PFSK-1 (cell line): ENCODE data around the gene CELF4.

Source experiments
- FOXP2 ChIP-seq: optimal IDR thresholded peaks from 2 replicates; pipeline ENCODE3; 2011; ENCODE audit warnings: borderline replicate concordance, control low read depth, inconsistent platforms; ENCODE audit not compliant: insufficient read depth; ENCODE audit errors: extremely low read length, extremely low read depth
- POLR2AphosphoS5 ChIP-seq: IDR thresholded peaks from 2 replicates; pipeline ENCODE4 v1.6.1; 2012; ENCODE audit warnings: low read depth, mild to moderate bottlenecking, control low read depth, low read length, moderate library complexity
- REST ChIP-seq, 2 experiments: IDR thresholded peaks; 2 replicates each; pipeline versions ENCODE4 v1.6.1 to v1.8.0; 2011 to 2012; ENCODE audit warnings: low read depth in 2 of 2, low read length in 2 of 2, control low read depth in 1 of 2, inconsistent platforms in 1 of 2, mild to moderate bottlenecking in 1 of 2, moderate library complexity in 1 of 2; ENCODE audit not compliant: insufficient read depth in 1 of 2
- SIN3A ChIP-seq: IDR thresholded peaks from 2 replicates; pipeline ENCODE4 v1.6.1; 2012; ENCODE audit warnings: mild to moderate bottlenecking, low read length, moderate library complexity, borderline replicate concordance; ENCODE audit not compliant: insufficient read depth
- TAF1 ChIP-seq: IDR thresholded peaks from 2 replicates; pipeline ENCODE4 v1.6.1; 2012; ENCODE audit warnings: low read length, control low read depth, borderline replicate concordance; ENCODE audit not compliant: insufficient read depth

The CELF4 gene

GRCh38 chr18:37334631-37335408 lies 230.8 kb downstream of the CELF4 start:
- TF ChIP-seq POLR2AphosphoS5 (no peak), TAF1 (no peak), REST (IDR thresholded peaks at IDR 0.05; ENCODE audit: insufficient read depth in 1 of 2, low read depth in 2 of 2, low read length in 2 of 2) (no peak), FOXP2 (no peak), SIN3A (no peak)

GRCh38 chr18:37332628-37333420 lies 232.8 kb downstream of the CELF4 start:
- TF ChIP-seq POLR2AphosphoS5, result no peak
- no peak for TF ChIP-seq REST (IDR thresholded peaks at IDR 0.05; ENCODE audit: insufficient read depth in 1 of 2, low read depth in 2 of 2, low read length in 2 of 2)
- no peak for TF ChIP-seq TAF1
- TF ChIP-seq FOXP2, result no peak
- no peak for TF ChIP-seq SIN3A

GRCh38 chr18:37332219-37332618 lies 233.4 kb downstream of the CELF4 start:
- no peak for TF ChIP-seq SIN3A
- TF ChIP-seq FOXP2, result no peak
- TF ChIP-seq TAF1, result no peak
- TF ChIP-seq REST (IDR thresholded peaks at IDR 0.05; ENCODE audit: insufficient read depth in 1 of 2, low read depth in 2 of 2, low read length in 2 of 2), result no peak
- no peak for TF ChIP-seq POLR2AphosphoS5

GRCh38 chr18:37330173-37330572 lies 235.4 kb downstream of the CELF4 start:
- TF ChIP-seq FOXP2, result no peak
- no peak for TF ChIP-seq REST (IDR thresholded peaks at IDR 0.05; ENCODE audit: insufficient read depth in 1 of 2, low read depth in 2 of 2, low read length in 2 of 2)
- TF ChIP-seq TAF1, result no peak
- no peak for TF ChIP-seq SIN3A
- no peak for TF ChIP-seq POLR2AphosphoS5
